ENCODE data around the gene EVI5L. TPM values are rescaled to one million over a fixed set of nuclear protein-coding genes. Genes with fewer than 3 reads are reported as not detected.

Gene EVI5L
- total and polyA plus RNA-seq, 2 of the 4 experiments (the other 2 are of a cell fraction) = 12.7 to 14.6 TPM

DNA sequence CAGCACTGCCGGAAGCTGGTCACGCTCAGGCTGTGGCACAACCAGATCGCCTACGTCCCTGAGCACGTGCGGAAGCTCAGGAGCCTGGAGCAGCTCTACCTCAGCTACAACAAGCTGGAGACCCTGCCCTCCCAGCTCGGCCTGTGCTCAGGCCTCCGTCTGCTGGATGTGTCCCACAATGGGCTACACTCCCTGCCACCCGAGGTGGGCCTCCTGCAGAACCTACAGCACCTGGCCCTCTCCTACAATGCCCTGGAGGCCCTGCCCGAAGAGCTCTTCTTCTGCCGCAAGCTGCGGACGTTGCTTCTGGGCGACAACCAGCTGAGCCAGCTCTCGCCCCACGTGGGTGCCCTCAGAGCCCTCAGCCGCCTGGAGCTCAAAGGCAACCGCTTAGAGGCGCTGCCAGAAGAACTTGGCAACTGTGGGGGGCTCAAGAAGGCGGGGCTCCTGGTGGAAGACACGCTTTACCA is 70.4 kb downstream of the EVI5L start:
- dilution Hi-C loops (cut with HindIII; ENCODE audit: low sequenced_read_pairs, unreplicated experiment) (no loop called here), intact Hi-C loops (cut with micrococcal nuclease) (no loop called here), in situ Hi-C loops (cut with MboI; ENCODE audit: low sequenced_read_pairs) (no loop called here)
- Histone ChIP-seq H3K9ac (ENCODE audit: low read depth, low read length) (no peak overlapping the region), H4K8ac (ENCODE audit: low read depth in 2 of 2, low read length in 2 of 2) (no peak overlapping the region), H2AFZ (replicated peaks; ENCODE audit: low read length, poor library complexity) (no peak overlapping the region), H4K91ac (ENCODE audit: insufficient read depth, low read depth, low read length) (no peak overlapping the region), H3K23ac (ENCODE audit: low read depth, low read length) (no peak overlapping the region), H2BK5ac (ENCODE audit: low read depth, low read length, poor library complexity, severe bottlenecking) (no peak overlapping the region), H4K5ac (ENCODE audit: low read depth, low read length) (no peak overlapping the region), H3K4me1 (ENCODE audit: control insufficient read depth, insufficient read depth, low read length) (peaks cover 10% of the 10 kb centered on the region), H3K36me3 (ENCODE audit: control insufficient read depth, insufficient read depth, low read length) (peaks cover 16% of the 10 kb centered on the region), H2BK120ac (ENCODE audit: low read depth, low read length) (no peak overlapping the region), H3K18ac (ENCODE audit: low read depth, low read length) (no peak overlapping the region), H3K9me1 (ENCODE audit: insufficient read depth, low read length) (peaks cover 11% of the 10 kb centered on the region), H3K4ac (ENCODE audit: low read depth, low read length) (no peak overlapping the region), H3K27ac (ENCODE audit: insufficient read depth, low read length) (no peak overlapping the region), H2BK20ac (ENCODE audit: low read depth, low read length) (no peak overlapping the region), H3K4me2 (ENCODE audit: low read depth, low read length) (no peak overlapping the region), H2AK5ac (ENCODE audit: low read depth, low read length) (no peak overlapping the region), H2BK15ac (ENCODE audit: low read depth, low read length) (no peak overlapping the region), H3K14ac (replicated peaks; ENCODE audit: low read depth, low read length) (no peak overlapping the region), H3K56ac (ENCODE audit: extremely low read depth, insufficient read depth, low read length) (no peak overlapping the region), H3K9me3 (ENCODE audit: control insufficient read depth, insufficient read depth, low read length) (no peaks in the 10 kb centered on the region), H4K20me1 (ENCODE audit: insufficient read depth, low read length) (peaks cover 14% of the 10 kb centered on the region), H3K79me1 (ENCODE audit: low read depth in 1 of 2, low read length in 2 of 2) (peaks cover 10 to 27% of the 10 kb centered on the region in 2 experiments; a peak in 3 of 4 replicates), H3K4me3 (ENCODE audit: insufficient read depth, low read depth, low read length) (no peak overlapping the region), H2AK9ac (replicated peaks; ENCODE audit: low read depth, low read length, poor library complexity) (no peak overlapping the region), H3K27me3 (ENCODE audit: control insufficient read depth, insufficient read depth, low read length) (no peaks in the 10 kb centered on the region)
- 66% methylated on average over 11 of the region's 21 CpGs; no CpG with 5 or more reads in 1 of the 2 experiments for WGBS, 2 experiments (ENCODE audit: extremely low coverage in 2 of 2, insufficient read length in 1 of 2)
- TF ChIP-seq SMC3 (IDR thresholded peaks at IDR 0.05; ENCODE audit: low read depth, low read length) (no peak), CHD1 (IDR thresholded peaks at IDR 0.05; ENCODE audit: low read depth, low read length) (no peak), MAZ (IDR thresholded peaks at IDR 0.05; ENCODE audit: borderline replicate concordance, low read depth, low read length) (no peak), MAFK (IDR thresholded peaks at IDR 0.05; ENCODE audit: low read depth, low read length) (no peak), MXI1 (IDR thresholded peaks at IDR 0.05; ENCODE audit: borderline replicate concordance, low read depth, low read length) (no peak), POLR2A (IDR thresholded peaks at IDR 0.05; ENCODE audit: low read depth, low read length) (no peak)
- TF ChIP-seq, protein P1, sequence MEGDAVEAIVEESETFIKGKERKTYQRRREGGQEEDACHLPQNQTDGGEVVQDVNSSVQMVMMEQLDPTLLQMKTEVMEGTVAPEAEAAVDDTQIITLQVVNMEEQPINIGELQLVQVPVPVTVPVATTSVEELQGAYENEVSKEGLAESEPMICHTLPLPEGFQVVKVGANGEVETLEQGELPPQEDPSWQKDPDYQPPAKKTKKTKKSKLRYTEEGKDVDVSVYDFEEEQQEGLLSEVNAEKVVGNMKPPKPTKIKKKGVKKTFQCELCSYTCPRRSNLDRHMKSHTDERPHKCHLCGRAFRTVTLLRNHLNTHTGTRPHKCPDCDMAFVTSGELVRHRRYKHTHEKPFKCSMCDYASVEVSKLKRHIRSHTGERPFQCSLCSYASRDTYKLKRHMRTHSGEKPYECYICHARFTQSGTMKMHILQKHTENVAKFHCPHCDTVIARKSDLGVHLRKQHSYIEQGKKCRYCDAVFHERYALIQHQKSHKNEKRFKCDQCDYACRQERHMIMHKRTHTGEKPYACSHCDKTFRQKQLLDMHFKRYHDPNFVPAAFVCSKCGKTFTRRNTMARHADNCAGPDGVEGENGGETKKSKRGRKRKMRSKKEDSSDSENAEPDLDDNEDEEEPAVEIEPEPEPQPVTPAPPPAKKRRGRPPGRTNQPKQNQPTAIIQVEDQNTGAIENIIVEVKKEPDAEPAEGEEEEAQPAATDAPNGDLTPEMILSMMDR (conservative IDR thresholded peaks at IDR 0.05; ENCODE audit: low read depth, low read length) = no peak
- BruUV-seq (replicated peaks) = no TSS peak
- DNase-seq (no peak), ATAC-seq (ENCODE audit: low read depth) (no peak)
- CTCF ChIA-PET = no interaction called here
- POLR2A ChIA-PET (ENCODE audit: unreplicated experiment) = interaction anchor here (0.5 to 0.7 kb wide), 2 partner anchors 14 to 21 kb away, joined by 3 to 9 read pairs; no protein-coding TSS in a partner anchor
